ENCODE results near the gene CAP1.
A peak's percentile ranks its signal among the peaks of the same experiment; 100 is the strongest.

The CAP1 gene

GRCh38 chr1:40058097-40058452, 17.5 kb downstream of the CAP1 start:
- FAIRE-seq (no peak), DNase-seq (ENCODE audit: low spot score) (no peak)

- DNase-seq (ENCODE audit: low spot score) = no peak
- FAIRE-seq = no peak
Measured at GRCh38 chr1:40058453-40059337, 18.2 kb downstream of the CAP1 start.

- DNase-seq (ENCODE audit: low spot score) (no peak), FAIRE-seq (no peak)
Measured at GRCh38 chr1:40059338-40059959, 18.9 kb downstream of the CAP1 start.

- DNase-seq (ENCODE audit: low spot score) (no peak), FAIRE-seq (no peak)
Measured at GRCh38 chr1:40059960-40060750, 19.6 kb downstream of the CAP1 start.

GRCh38 chr1:40064797-40065499, 24.4 kb downstream of the CAP1 start:
- FAIRE-seq = no peak
- no peak for DNase-seq (ENCODE audit: low spot score)

- FAIRE-seq = no peak
- no peak for DNase-seq (ENCODE audit: low spot score)
Measured at GRCh38 chr1:40067023-40067422, 26.5 kb downstream of the CAP1 start.

- no peak for DNase-seq (ENCODE audit: low spot score)
- no peak for FAIRE-seq
Measured at GRCh38 chr1:40067851-40068250, 27.3 kb downstream of the CAP1 start.

GRCh38 chr1:40072142-40072541, 31.6 kb downstream of the CAP1 start:
- FAIRE-seq = no peak
- DNase-seq (ENCODE audit: low spot score) = no peak

GRCh38 chr1:40073062-40073461, 32.5 kb downstream of the CAP1 start:
- no peak for DNase-seq (ENCODE audit: low spot score)
- FAIRE-seq = no peak

- no peak for DNase-seq (ENCODE audit: low spot score)
- FAIRE-seq = no peak
Measured at GRCh38 chr1:40075266-40075665, 34.7 kb downstream of the CAP1 start.

GRCh38 chr1:40076895-40077312, 36.4 kb downstream of the CAP1 start:
- no peak for FAIRE-seq
- DNase-seq (ENCODE audit: low spot score) = no peak

GRCh38 chr1:40078512-40079333, 38.2 kb downstream of the CAP1 start:
- FAIRE-seq = peak; percentile 44
- peak; percentile 51 for DNase-seq (ENCODE audit: low spot score)

GRCh38 chr1:40079774-40080400, 39.4 kb downstream of the CAP1 start:
- FAIRE-seq = no peak
- DNase-seq (ENCODE audit: low spot score) = no peak

GRCh38 chr1:40081871-40082270, 41.3 kb downstream of the CAP1 start:
- FAIRE-seq = no peak
- no peak for DNase-seq (ENCODE audit: low spot score)

GRCh38 chr1:40084750-40085149, 44.2 kb downstream of the CAP1 start:
- DNase-seq (ENCODE audit: low spot score) (peak; percentile 53), FAIRE-seq (peak; percentile 63)

GRCh38 chr1:40090652-40091355, 50.3 kb downstream of the CAP1 start:
- FAIRE-seq = no peak
- no peak for DNase-seq (ENCODE audit: low spot score)

GRCh38 chr1:40092241-40092640, 51.7 kb downstream of the CAP1 start:
- FAIRE-seq (no peak), DNase-seq (ENCODE audit: low spot score) (no peak)

GRCh38 chr1:40092706-40093639, 52.4 kb downstream of the CAP1 start:
- no peak for DNase-seq (ENCODE audit: low spot score)
- no peak for FAIRE-seq
